Embryonic facial prominence (tissue), 1 donor: ENCODE data around the gene ASPG.

Experiments
- DNase-seq: peaks from one replicate; pipeline ENCODE4 v3.0.0-alpha.2; 2016; ENCODE audit errors: extremely low spot score

The ASPG gene

GRCh38 chr14:104116288-104116755, 30.8 kb downstream of the ASPG start:
- DNase-seq: no peak

- no peak for DNase-seq
These were observed 31.3 kb downstream of the ASPG start for GRCh38 chr14:104116756-104117340.

- no peak for DNase-seq
These were observed 32.0 kb downstream of the ASPG start for GRCh38 chr14:104117341-104118005.

- no peak for DNase-seq
These were observed 32.7 kb downstream of the ASPG start for GRCh38 chr14:104118006-104118844.

GRCh38 chr14:104119119-104119487, 33.6 kb downstream of the ASPG start:
- no peak for DNase-seq

- no peak for DNase-seq
These were observed 34.2 kb downstream of the ASPG start for GRCh38 chr14:104119488-104120251.

- no peak for DNase-seq
These were observed 34.8 kb downstream of the ASPG start for GRCh38 chr14:104120281-104120741.

GRCh38 chr14:104121142-104121541, 35.6 kb downstream of the ASPG start:
- no peak for DNase-seq

GRCh38 chr14:104123879-104124278, 38.4 kb downstream of the ASPG start:
- DNase-seq: no peak

- no peak for DNase-seq
These were observed 39.5 kb downstream of the ASPG start for GRCh38 chr14:104125011-104125410.

GRCh38 chr14:104126753-104127152, 41.3 kb downstream of the ASPG start:
- DNase-seq: no peak

GRCh38 chr14:104128981-104129380, 43.5 kb downstream of the ASPG start:
- DNase-seq: no peak

GRCh38 chr14:104129556-104129955, 44.1 kb downstream of the ASPG start:
- DNase-seq: no peak

- DNase-seq: no peak
These were observed 45.6 kb downstream of the ASPG start for GRCh38 chr14:104130974-104131651.

- no peak for DNase-seq
These were observed 46.6 kb downstream of the ASPG start for GRCh38 chr14:104131968-104132732.

GRCh38 chr14:104132981-104133380, 47.5 kb downstream of the ASPG start:
- no peak for DNase-seq

- DNase-seq: no peak
These were observed 48.0 kb downstream of the ASPG start for GRCh38 chr14:104133496-104133895.

- no peak for DNase-seq
These were observed 48.8 kb downstream of the ASPG start for GRCh38 chr14:104134061-104134965.

- DNase-seq: no peak
These were observed 49.8 kb downstream of the ASPG start for GRCh38 chr14:104135121-104135903.
